GM23338 (cell line): Measurements from ENCODE around the gene CREB3L2. TPM values are rescaled to one million over a fixed set of nuclear protein-coding genes. Genes with fewer than 3 reads are reported as not detected.

Experiments used
- ATAC-seq: fragments of 200-7000 bp; cut with Tn5 transposase; 3 replicates; pipeline ENCODE4 v1.9.1; 2020
- DNase-seq: peaks from one replicate; pipeline ENCODE4 v3.0.0-alpha.2; 2015; ENCODE audit warnings: low spot score
- H2AFZ ChIP-seq: fragments of 200-600 bp; sonication (generic); 2 replicates; pipeline ENCODE4 v1.8.0; 2016; ENCODE audit warnings: antibody characterized with exemption, mild to moderate bottlenecking, moderate library complexity
- H3F3A ChIP-seq: fragments of 200-600 bp; sonication (generic); replicated peaks from 2 replicates; pipeline ENCODE4 v1.8.0; 2017; ENCODE audit warnings: antibody characterized with exemption, mixed run types, low read depth
- H3K27ac ChIP-seq: fragments of 200-600 bp; sonication (generic); 2 replicates; pipeline ENCODE4 v1.6.1; 2016; ENCODE audit warnings: low read depth
- H3K27me3 ChIP-seq: fragments of 200-600 bp; sonication (generic); 2 replicates; pipeline ENCODE4 v1.8.0; 2016; ENCODE audit warnings: mild to moderate bottlenecking, mixed run types, moderate library complexity; ENCODE audit not compliant: insufficient read depth
- H3K36me3 ChIP-seq: fragments of 200-600 bp; sonication (generic); 2 replicates; pipeline ENCODE4 v1.8.0; 2016; ENCODE audit warnings: mild to moderate bottlenecking; ENCODE audit not compliant: insufficient read depth
- H3K4me1 ChIP-seq: fragments of 200-600 bp; sonication (generic); 2 replicates; pipeline ENCODE4 v1.8.0; 2016; ENCODE audit warnings: mild to moderate bottlenecking, moderate library complexity; ENCODE audit not compliant: insufficient read depth
- H3K4me2 ChIP-seq: fragments of 200-600 bp; sonication (generic); 2 replicates; pipeline ENCODE4 v1.7.1; 2017; ENCODE audit warnings: mixed run types
- H3K4me3 ChIP-seq: fragments of 200-600 bp; sonication (generic); 2 replicates; pipeline ENCODE4 v1.6.1; 2016; ENCODE audit warnings: mixed run types
- H3K79me2 ChIP-seq: fragments of 200-600 bp; sonication (generic); replicated peaks from 2 replicates; pipeline ENCODE4 v1.8.0; 2017; ENCODE audit warnings: mild to moderate bottlenecking; ENCODE audit not compliant: insufficient read depth
- H3K9me2 ChIP-seq: fragments of 200-600 bp; sonication (generic); 2 replicates; pipeline ENCODE4 v1.8.0; 2017; ENCODE audit not compliant: insufficient read depth
- H4K20me1 ChIP-seq: fragments of 200-600 bp; sonication (generic); replicated peaks from 2 replicates; pipeline ENCODE4 v1.8.0; 2017; ENCODE audit warnings: mild to moderate bottlenecking; ENCODE audit not compliant: insufficient read depth
- H3K27ac Mint-ChIP-seq: 2 replicates; pipeline ENCODE4 v1.8.0; 2020; ENCODE audit warnings: inconsistent platforms, mild to moderate bottlenecking, moderate library complexity, mixed read lengths
- H3K27me3 Mint-ChIP-seq: 3 replicates; pipeline ENCODE4 v1.8.0; 2022; ENCODE audit warnings: low read depth, mild to moderate bottlenecking, moderate library complexity, mixed read lengths, inconsistent platforms; ENCODE audit not compliant: insufficient read depth, poor library complexity
- H3K36me3 Mint-ChIP-seq: 3 replicates; pipeline ENCODE4 v1.8.0; 2021; ENCODE audit warnings: low read depth, mild to moderate bottlenecking, inconsistent platforms, moderate library complexity, mixed read lengths
- H3K4me1 Mint-ChIP-seq: 3 replicates; pipeline ENCODE4 v1.8.0; 2020; ENCODE audit warnings: mild to moderate bottlenecking, inconsistent platforms, mixed read lengths
- H3K4me3 Mint-ChIP-seq: 3 replicates; pipeline ENCODE4 v1.8.0; 2021; ENCODE audit warnings: moderate library complexity, mild to moderate bottlenecking, inconsistent platforms, mixed read lengths
- H3K9me3 Mint-ChIP-seq: 3 replicates; pipeline ENCODE4 v1.8.0; 2020; ENCODE audit warnings: moderate library complexity, mild to moderate bottlenecking, inconsistent platforms, mixed read lengths
- CREB1 ChIP-seq: fragments of 250-450 bp; sonication (Bioruptor Pico); IDR thresholded peaks from 2 replicates; pipeline ENCODE4 v1.5.0; 2020; ENCODE audit warnings: low read depth, mild to moderate bottlenecking, moderate library complexity
- CTCF ChIP-seq, 2 experiments: fragments of 200-600 bp in 1 of 2; sonication (generic) in 1 of 2; conservative IDR thresholded peaks; 2 replicates each; pipeline versions ENCODE4 v1.5.1 to v1.6.1; 2016 to 2017; ENCODE audit warnings: antibody characterized with exemption in 2 of 2, low read depth in 2 of 2, mild to moderate bottlenecking in 2 of 2, moderate library complexity in 1 of 2
- ETS1 ChIP-seq: IDR thresholded peaks from 2 replicates; pipeline ENCODE4 v1.6.1; 2016; ENCODE audit warnings: antibody characterized with exemption
- EZH2 ChIP-seq: fragments of 200-600 bp; sonication (generic); IDR thresholded peaks from one replicate; pipeline ENCODE4 v1.8.0; 2017; ENCODE audit warnings: antibody characterized with exemption, mild to moderate bottlenecking, low read depth; ENCODE audit not compliant: unreplicated experiment
- EZH2phosphoT487 ChIP-seq: fragments of 200-600 bp; sonication (generic); IDR thresholded peaks from one replicate; pipeline ENCODE4 v1.8.1; 2018; ENCODE audit warnings: antibody characterized with exemption; ENCODE audit not compliant: unreplicated experiment
- JUNB ChIP-seq: IDR thresholded peaks from one replicate; pipeline ENCODE4 v1.6.1; 2016; ENCODE audit warnings: antibody characterized with exemption; ENCODE audit not compliant: unreplicated experiment
- NANOG ChIP-seq: IDR thresholded peaks from 2 replicates; pipeline ENCODE4 v1.6.1; 2016; ENCODE audit warnings: antibody characterized with exemption, borderline replicate concordance
- POLR2AphosphoS5 ChIP-seq: IDR thresholded peaks from 2 replicates; pipeline ENCODE4 v1.6.1; 2016; ENCODE audit warnings: antibody characterized with exemption, low read depth
- REST ChIP-seq: IDR thresholded peaks from one replicate; pipeline ENCODE4 v1.6.1; 2018; ENCODE audit warnings: antibody characterized with exemption; ENCODE audit not compliant: unreplicated experiment
- STAT1 ChIP-seq: IDR thresholded peaks from one replicate; pipeline ENCODE4 v1.6.1; 2016; ENCODE audit warnings: antibody characterized with exemption; ENCODE audit not compliant: unreplicated experiment
- ZNF114 ChIP-seq: fragments of 250-450 bp; sonication (Bioruptor Pico); IDR thresholded peaks from 2 replicates; pipeline ENCODE4 v1.5.0; 2020; ENCODE audit warnings: mild to moderate bottlenecking, moderate library complexity
- ZNF331 ChIP-seq: fragments of 250-450 bp; sonication (Bioruptor Pico); IDR thresholded peaks from 2 replicates; pipeline ENCODE4 v1.5.0; 2020; ENCODE audit warnings: low read depth, mild to moderate bottlenecking, moderate library complexity
- polyA plus RNA-seq: library from polyadenylated mRNA; unstranded; fragments of >200 nt; fragmentation: Nextera tagmentation; extraction: Ambion mirVana; gene quantifications from 2 replicates; pipeline ENCODE4 v1.2.1, GENCODE V29; 2016
- total RNA-seq: library from RNA; depleted of rRNA; stranded (reverse); fragments of >200 nt; shearing (Covaris generic); gene quantifications from 2 replicates; pipeline ENCODE4 v1.2.3, GENCODE V29; 2014

Gene CREB3L2
- total and polyA plus RNA-seq, 2 experiments from 2014 or later = 14.5 to 27.1 TPM

- H3K4me3 ChIP-seq = no peak overlapping the region
- Mint-ChIP-seq H3K9me3 (peaks cover 42% of the 10 kb centered on the region), H3K4me1 (peaks cover 27% of the 10 kb centered on the region), H3K27ac (no peak overlapping the region; the same call in 1 of the 2 replicates), H3K27me3 (peaks cover 5% of the 10 kb centered on the region), H3K4me3 (no peak overlapping the region), H3K36me3 (peaks cover 57% of the 10 kb centered on the region)
- H3K4me2 ChIP-seq = no peak overlapping the region
- no peaks in the 10 kb centered on the region; the same call in 1 of the 2 replicates for H3F3A ChIP-seq
- peaks cover 55% of the 10 kb centered on the region for H3K4me1 ChIP-seq
- H3K27ac ChIP-seq = no peak overlapping the region
- H3K9me2 ChIP-seq = 0 out of 2 replicates have a peak, but pooled peaks cover 4% of the 10 kb centered on the region
- H3K27me3 ChIP-seq = no peaks in the 10 kb centered on the region
- H4K20me1 ChIP-seq = no peaks in the 10 kb centered on the region
- H2AFZ ChIP-seq = no peak overlapping the region
- H3K79me2 ChIP-seq = no peaks in the 10 kb centered on the region
- TF ChIP-seq REST = no peak
- no peak for TF ChIP-seq ZNF114 (CRISPR knock-in tag)
- no peak for TF ChIP-seq CREB1 (CRISPR knock-in tag)
- no peak for TF ChIP-seq ZNF331
- TF ChIP-seq ETS1 = no peak
- TF ChIP-seq STAT1 = no peak
- TF ChIP-seq NANOG = no peak
- H3K36me3 ChIP-seq = peaks cover 5% of the 10 kb centered on the region
- no peak for DNase-seq
- no peak for ATAC-seq
Measured at GRCh38 chr7:138029941-138030340, 28.1 kb upstream of the CREB3L2 start.

- Mint-ChIP-seq H3K36me3 (peaks cover 52% of the 10 kb centered on the region; the same call in 2 of the 3 replicates), H3K9me3 (peaks cover 40% of the 10 kb centered on the region), H3K27me3 (peaks cover 5% of the 10 kb centered on the region), H3K27ac (no peak overlapping the region), H3K4me3 (no peak overlapping the region), H3K4me1 (peaks cover 27% of the 10 kb centered on the region)
- Histone ChIP-seq H3F3A (no peaks in the 10 kb centered on the region; the same call in 1 of the 2 replicates), H3K36me3 (peaks cover 4% of the 10 kb centered on the region; the same call in 1 of the 2 replicates), H3K27me3 (no peaks in the 10 kb centered on the region), H3K4me1 (peaks cover 55% of the 10 kb centered on the region), H3K4me3 (no peak overlapping the region), H4K20me1 (no peaks in the 10 kb centered on the region), H3K27ac (0 out of 2 replicates have a peak overlapping the region, but pooled peaks have one; percentile 41), H2AFZ (peak overlapping the region; percentile 64; the same call in 1 of the 2 replicates), H3K4me2 (no peak overlapping the region), H3K79me2 (no peaks in the 10 kb centered on the region), H3K9me2 (0 out of 2 replicates have a peak, but pooled peaks cover 4% of the 10 kb centered on the region)
- DNase-seq (no peak), ATAC-seq (no peak)
- TF ChIP-seq POLR2AphosphoS5 = no peak
- no peak for TF ChIP-seq EZH2phosphoT487
- TF ChIP-seq STAT1 = no peak
- no peak for TF ChIP-seq REST
- no peak for TF ChIP-seq ZNF114 (CRISPR knock-in tag)
- TF ChIP-seq CREB1 (CRISPR knock-in tag) = no peak
- no peak for TF ChIP-seq EZH2
- no peak for TF ChIP-seq JUNB
- TF ChIP-seq ETS1 = no peak
- no peak for TF ChIP-seq CTCF (conservative IDR thresholded peaks at IDR 0.05; ENCODE audit: low read depth in 2 of 2)
- TF ChIP-seq NANOG = no peak
- no peak for TF ChIP-seq ZNF331
Measured at GRCh38 chr7:138029126-138029525, 27.2 kb upstream of the CREB3L2 start.
